Spleen (tissue), 7 donors: Measurements from ENCODE around the gene TRAF1.

ENCODE experiments used
- CTCF ChIP-seq, 11 experiments: fragments of 200-600 bp in 7 of 11; fragments of 450-650 bp in 4 of 11; sonication (generic) in 4 of 11; IDR thresholded peaks in 8 of 11; conservative IDR thresholded peaks in 3 of 11; 1 replicate in 7 of 11; 2 replicates in 4 of 11; pipeline versions ENCODE4 v1.4.0 to v1.8.0; 2016 to 2021; ENCODE audit warnings: antibody characterized with exemption in 11 of 11, inconsistent platforms in 4 of 11, mild to moderate bottlenecking in 1 of 11
- POLR2A ChIP-seq, 3 donors: fragments of 450-650 bp; IDR thresholded peaks; one replicate each; pipeline ENCODE4 v1.5.1; 2017; ENCODE audit warnings: antibody characterized with exemption in 3 of 3, mild to moderate bottlenecking in 1 of 3
- donor health status: DM: no; HTN: no; CAD: no; lungs with moderate emphysema.
- donor health status: DM: no; HTN: no; CAD: no.
- donor health status: DM: no; HTN: no; CAD: no.

GRCh38 chr9:120921661-120922181 lies 4.9 kb downstream of the TRAF1 start:
- TF ChIP-seq POLR2A (IDR thresholded peaks at IDR 0.05): no peak
- TF ChIP-seq CTCF (IDR thresholded peaks at IDR 0.05 in 8 of 11, conservative IDR thresholded peaks at IDR 0.05 in 3 of 11): no peak
